ENCODE data around the gene SLC9A9.

Gene SLC9A9

DNA sequence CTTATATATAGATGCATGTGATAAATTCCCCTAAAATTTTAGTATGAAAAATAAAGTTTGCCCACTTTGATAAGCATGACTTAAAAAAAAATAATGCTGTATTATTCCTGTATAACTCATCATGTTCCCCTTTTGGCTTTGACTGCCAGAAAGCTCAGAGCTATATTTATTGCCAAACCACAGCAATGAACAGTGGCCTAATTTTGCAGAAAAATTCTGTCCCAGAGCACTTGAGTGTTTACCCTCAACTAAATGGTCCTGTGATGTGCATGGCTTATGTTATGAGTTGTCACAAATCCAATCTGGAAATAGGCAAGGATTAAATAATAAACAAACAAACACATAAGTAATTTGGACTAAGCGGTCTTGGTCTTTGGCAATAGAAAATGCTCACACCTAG is 276.7 kb downstream of the SLC9A9 start:
- no peak overlapping the region for H3K4me3 ChIP-seq (replicated peaks; ENCODE audit: low read depth, low read length)
- DNase-seq (ENCODE audit: extremely low read depth, low read depth): no peak
- TF ChIP-seq, protein P1, sequence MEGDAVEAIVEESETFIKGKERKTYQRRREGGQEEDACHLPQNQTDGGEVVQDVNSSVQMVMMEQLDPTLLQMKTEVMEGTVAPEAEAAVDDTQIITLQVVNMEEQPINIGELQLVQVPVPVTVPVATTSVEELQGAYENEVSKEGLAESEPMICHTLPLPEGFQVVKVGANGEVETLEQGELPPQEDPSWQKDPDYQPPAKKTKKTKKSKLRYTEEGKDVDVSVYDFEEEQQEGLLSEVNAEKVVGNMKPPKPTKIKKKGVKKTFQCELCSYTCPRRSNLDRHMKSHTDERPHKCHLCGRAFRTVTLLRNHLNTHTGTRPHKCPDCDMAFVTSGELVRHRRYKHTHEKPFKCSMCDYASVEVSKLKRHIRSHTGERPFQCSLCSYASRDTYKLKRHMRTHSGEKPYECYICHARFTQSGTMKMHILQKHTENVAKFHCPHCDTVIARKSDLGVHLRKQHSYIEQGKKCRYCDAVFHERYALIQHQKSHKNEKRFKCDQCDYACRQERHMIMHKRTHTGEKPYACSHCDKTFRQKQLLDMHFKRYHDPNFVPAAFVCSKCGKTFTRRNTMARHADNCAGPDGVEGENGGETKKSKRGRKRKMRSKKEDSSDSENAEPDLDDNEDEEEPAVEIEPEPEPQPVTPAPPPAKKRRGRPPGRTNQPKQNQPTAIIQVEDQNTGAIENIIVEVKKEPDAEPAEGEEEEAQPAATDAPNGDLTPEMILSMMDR (IDR thresholded peaks at IDR 0.05; ENCODE audit: low read depth, low read length, missing control alignments): no peak

DNA sequence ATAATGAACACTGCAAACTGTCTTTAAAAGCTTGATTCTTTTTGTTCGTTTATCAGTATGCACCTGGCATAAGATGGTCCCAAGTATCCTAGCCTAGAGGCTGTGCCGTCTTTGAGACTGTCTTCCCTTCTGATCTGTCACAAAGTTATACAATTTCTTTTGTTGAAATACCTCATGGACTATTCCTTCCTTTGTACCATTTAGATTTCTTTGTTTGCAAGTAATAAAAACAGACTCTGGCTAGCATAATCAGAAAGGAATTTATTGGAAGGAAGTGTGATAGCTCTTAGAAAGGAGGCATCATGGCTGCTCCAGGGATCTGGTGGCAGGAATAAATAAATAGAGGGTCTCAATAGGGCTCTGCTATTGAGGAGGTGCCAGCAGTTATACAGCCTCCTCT is 280.4 kb downstream of the SLC9A9 start:
- TF ChIP-seq, protein P1 (IDR thresholded peaks at IDR 0.05; ENCODE audit: low read depth, low read length, missing control alignments): no peak
- H3K4me3 ChIP-seq (replicated peaks; ENCODE audit: low read depth, low read length): no peak overlapping the region
- DNase-seq (ENCODE audit: extremely low read depth, low read depth): no peak

DNA sequence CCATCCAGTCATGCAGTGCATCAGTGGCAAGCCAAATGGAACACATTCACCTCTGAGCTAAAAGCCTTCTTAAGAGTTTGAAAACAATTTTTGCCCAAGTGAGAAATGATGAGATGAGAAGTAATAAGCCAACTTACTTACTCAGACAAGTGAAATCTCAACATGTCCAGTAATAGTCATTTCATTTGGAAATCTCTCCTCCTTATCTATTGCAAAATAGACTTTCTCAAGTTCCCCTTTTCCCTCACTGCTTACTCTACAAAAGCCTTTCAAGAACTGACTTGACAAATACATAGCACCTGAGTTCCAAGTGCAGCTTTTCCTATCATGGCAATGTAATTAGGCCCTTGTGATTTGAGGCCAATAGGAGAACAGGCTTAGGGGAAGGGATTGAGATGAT is 282.3 kb downstream of the SLC9A9 start:
- TF ChIP-seq, protein P1 (IDR thresholded peaks at IDR 0.05; ENCODE audit: low read depth, low read length, missing control alignments): no peak
- DNase-seq (ENCODE audit: extremely low read depth, low read depth): no peak
- no peak overlapping the region for H3K4me3 ChIP-seq (replicated peaks; ENCODE audit: low read depth, low read length)

DNA sequence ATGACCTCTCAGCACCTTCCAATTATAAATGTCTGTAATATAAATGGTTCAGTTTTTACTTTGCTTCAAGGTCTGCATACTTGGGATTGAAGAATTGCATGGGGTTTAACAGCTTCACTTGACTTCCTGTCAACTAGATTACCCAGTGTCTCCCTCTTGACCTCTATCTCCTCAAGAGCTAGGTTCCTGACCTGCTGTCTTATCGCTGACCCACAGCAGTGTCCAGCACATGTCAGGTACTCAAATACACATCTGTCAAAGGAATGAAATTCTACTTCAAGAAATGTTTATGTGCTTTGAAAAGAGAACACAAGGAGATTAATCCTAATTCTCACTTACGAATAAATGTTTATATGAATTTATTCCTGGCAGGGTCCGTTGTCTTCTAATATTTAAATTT is 284.5 kb downstream of the SLC9A9 start:
- DNase-seq (ENCODE audit: extremely low read depth, low read depth): no peak
- H3K4me3 ChIP-seq (replicated peaks; ENCODE audit: low read depth, low read length): no peak overlapping the region
- TF ChIP-seq, protein P1 (IDR thresholded peaks at IDR 0.05; ENCODE audit: low read depth, low read length, missing control alignments): no peak

DNA sequence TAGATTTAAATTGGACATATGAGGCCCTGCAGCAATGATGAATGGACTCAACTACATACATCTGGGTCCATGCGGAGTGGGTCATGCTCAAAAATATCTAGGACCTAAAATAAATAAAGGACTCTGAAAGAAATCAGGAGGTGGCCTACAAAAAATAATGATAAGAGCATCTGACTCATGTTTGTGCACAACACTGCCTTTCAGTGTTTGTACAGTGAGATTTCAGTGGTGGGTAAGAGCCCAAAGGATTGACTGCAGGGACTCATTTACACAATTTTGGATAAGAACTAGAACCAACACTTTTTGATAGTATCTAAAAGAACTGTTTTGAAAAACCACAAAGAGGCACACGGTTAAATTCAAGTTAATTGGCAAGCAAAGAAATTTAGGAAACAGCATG is 285.5 kb downstream of the SLC9A9 start:
- no peak overlapping the region for H3K4me3 ChIP-seq (replicated peaks; ENCODE audit: low read depth, low read length)
- TF ChIP-seq, protein P1 (IDR thresholded peaks at IDR 0.05; ENCODE audit: low read depth, low read length, missing control alignments): no peak
- no peak for DNase-seq (ENCODE audit: extremely low read depth, low read depth)

DNA sequence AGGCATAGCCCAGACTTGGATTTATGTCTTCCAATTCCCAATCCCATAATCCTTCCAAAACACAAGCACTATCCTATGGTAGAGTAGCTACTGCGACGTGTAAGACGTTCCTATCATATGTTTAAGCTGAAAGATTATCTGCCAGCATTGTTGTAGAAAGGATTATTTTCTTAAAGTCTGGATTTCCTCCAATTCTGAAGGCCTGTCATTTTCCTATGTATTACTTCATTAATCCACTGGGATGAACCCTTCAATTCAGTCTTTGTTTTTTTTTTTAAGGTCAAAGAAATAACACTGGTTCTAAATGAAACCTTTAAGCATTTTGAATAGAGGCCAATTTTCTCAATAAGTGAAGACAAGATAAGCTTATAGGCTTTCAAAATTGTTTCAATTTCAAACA is 289.0 kb downstream of the SLC9A9 start:
- DNase-seq (ENCODE audit: extremely low read depth, low read depth): no peak
- TF ChIP-seq, protein P1 (IDR thresholded peaks at IDR 0.05; ENCODE audit: low read depth, low read length, missing control alignments): no peak

DNA sequence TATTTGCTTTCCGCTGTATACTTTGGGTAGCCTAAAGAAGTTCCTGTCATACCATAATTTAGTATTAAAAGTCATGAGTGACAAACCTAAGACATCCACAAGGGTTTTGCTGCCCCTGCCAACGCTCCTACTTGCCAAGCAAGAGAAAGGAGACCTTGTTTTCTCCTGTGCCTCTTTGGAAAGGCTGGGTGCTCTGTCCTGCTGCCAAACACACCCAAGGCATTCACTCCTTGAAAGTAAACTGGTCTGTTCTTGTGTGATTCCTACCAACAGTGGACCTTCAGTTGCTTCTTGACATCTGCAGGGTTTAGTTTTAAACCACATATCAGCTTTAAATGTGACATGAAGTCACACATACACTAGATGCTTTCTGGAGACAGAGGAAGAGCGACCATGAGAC is 295.4 kb downstream of the SLC9A9 start:
- H3K4me3 ChIP-seq (replicated peaks; ENCODE audit: low read depth, low read length): no peak overlapping the region
- TF ChIP-seq, protein P1 (IDR thresholded peaks at IDR 0.05; ENCODE audit: low read depth, low read length, missing control alignments): no peak
- no peak for DNase-seq (ENCODE audit: extremely low read depth, low read depth)

More for the DNA sequence above, 289.0 kb downstream of the SLC9A9 start:
- no peak overlapping the region for H3K4me3 ChIP-seq (replicated peaks; ENCODE audit: low read depth, low read length)

Data from HFF-Myc (cell line).